Mononuclear cell (primary cell): ENCODE measurements around the gene TAB3. TPM values are rescaled to one million over a fixed set of nuclear protein-coding genes. Genes with fewer than 3 reads are reported as not detected.

Experiments
- H3K27me3 ChIP-seq: 2 replicates; pipeline ENCODE4 v1.6.0; 2011; ENCODE audit warnings: low read length, control low read depth; ENCODE audit not compliant: insufficient read depth
- H3K4me1 ChIP-seq: 2 replicates; pipeline ENCODE4 v1.5.1; 2011; ENCODE audit warnings: mild to moderate bottlenecking, low read length, control low read depth; ENCODE audit not compliant: insufficient read depth
- H3K4me3 ChIP-seq: 2 replicates; pipeline ENCODE4 v1.5.1; 2011; ENCODE audit warnings: mild to moderate bottlenecking, low read length, moderate library complexity
- H3K9me3 ChIP-seq: 2 replicates; pipeline ENCODE4 v1.5.1; 2011; ENCODE audit warnings: low read depth, mild to moderate bottlenecking, control low read depth, low read length
- total RNA-seq: library from RNA; depleted of rRNA; stranded (reverse); fragments of >200 nt; gene quantifications from one replicate; pipeline ENCODE4 v1.2.3, GENCODE V29; 2012

Gene TAB3
- total RNA-seq, 1 donor = 27.1 TPM

DNA sequence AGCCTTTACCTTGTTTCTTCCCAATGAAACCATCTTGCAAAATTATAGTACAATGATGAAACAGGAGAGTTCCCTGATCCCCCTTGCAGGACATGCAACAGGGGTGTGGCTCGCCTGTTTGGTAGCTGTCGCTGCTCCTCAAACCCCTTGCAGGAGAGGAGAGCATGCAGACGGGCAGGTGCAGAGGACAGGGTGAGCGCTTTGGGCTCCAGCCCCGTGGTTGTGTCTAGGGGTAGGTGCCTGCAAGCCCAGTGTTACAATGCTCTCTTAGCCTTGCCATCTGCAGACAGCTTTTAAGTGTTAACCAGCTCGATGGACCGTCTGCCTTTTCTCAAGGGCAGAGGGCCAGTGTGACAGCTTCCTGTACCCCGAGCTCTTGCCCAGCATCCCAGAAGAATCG is 102.0 kb downstream of the TAB3 start:
- Histone ChIP-seq H3K4me1 (no peaks in the 10 kb centered on the region), H3K9me3 (no peaks in the 10 kb centered on the region), H3K4me3 (no peak overlapping the region), H3K27me3 (no peaks in the 10 kb centered on the region)

DNA sequence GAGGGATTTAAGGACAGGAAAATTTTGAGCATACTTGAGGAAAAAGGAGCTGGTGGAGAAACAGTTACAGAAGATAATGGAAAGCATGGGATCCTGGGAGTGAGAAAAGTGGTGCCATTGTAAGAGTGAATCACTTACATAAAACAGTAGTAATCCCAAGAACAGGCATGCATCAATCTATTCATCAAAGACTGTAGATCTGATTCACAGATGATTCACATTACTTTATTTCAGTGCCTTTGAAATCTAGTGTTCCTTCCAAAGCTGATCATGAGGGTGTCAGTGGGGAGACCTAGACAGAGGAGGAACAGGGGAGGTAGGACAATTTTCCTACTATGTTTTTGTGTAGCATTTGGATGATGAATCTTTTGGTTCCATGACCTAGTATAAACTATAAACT is 102.7 kb downstream of the TAB3 start:
- H3K4me1 ChIP-seq = no peaks in the 10 kb centered on the region
- H3K9me3 ChIP-seq = no peaks in the 10 kb centered on the region
- no peak overlapping the region for H3K4me3 ChIP-seq
- H3K27me3 ChIP-seq = no peaks in the 10 kb centered on the region

DNA sequence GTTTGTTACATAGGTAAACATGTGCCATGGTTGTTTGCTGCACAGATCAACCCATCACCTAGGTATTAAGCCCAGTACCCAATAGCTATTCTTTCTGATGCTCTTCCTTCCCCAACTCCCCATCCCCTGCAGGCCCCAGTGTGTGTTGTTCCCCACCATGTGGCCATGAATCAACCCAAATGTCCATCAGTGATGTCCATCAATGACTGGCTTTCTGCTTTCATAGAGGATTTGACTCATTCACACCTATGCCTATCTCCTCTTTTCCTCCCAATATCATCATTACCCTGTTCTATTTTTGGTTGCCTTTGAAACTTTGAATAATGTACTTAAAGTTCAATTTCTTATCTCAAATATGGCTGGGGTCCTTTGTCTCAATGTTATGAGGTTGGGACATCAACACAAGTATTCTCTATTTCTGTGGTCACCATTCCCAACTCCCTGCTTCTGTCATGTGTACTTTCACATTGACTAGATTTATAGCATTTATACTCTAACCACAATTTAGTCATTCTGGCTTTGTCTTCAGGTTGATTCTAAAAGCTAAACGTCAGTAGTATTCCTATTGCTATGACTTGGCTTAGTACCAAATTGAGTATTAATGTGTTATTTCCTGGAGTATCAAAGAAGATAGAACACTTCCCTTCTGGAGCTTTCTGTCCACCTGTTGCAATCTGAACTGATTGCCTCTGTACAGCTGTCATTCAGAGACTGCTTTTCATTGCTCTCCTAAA is 107.2 kb downstream of the TAB3 start:
- Histone ChIP-seq H3K27me3 (no peaks in the 10 kb centered on the region), H3K4me1 (no peaks in the 10 kb centered on the region), H3K9me3 (no peaks in the 10 kb centered on the region), H3K4me3 (no peak overlapping the region)

DNA sequence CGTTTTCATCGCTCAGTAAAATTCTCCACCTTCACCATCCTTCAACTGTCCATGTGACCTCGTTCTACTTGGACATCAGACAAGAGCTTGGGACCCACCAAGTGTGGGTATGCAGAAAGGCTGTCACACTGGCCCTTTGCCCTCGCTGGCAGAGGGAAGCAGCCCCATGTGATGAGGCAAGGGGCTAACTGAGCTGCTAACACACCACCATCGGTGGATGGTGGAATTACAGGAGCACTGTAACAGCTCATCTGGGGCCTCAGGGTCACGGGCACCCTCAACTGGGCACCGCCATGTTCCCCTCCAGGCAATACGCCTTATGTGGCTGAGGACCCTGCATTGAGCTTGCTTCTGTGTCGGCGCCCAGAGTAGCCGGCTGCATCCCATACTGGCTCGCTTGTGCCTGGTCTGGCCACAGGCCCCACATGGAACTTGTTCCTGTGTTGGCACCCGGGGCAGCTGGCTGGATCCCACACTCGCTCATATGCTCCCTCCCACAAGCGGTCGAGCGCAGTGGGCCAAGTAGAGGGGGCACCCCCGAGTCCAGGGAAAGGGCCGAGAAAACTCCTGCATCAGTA is 109.5 kb downstream of the TAB3 start:
- no peaks in the 10 kb centered on the region for H3K27me3 ChIP-seq
- H3K4me3 ChIP-seq = no peak overlapping the region
- no peaks in the 10 kb centered on the region for H3K9me3 ChIP-seq
- H3K4me1 ChIP-seq = no peaks in the 10 kb centered on the region

- Histone ChIP-seq H3K9me3 (no peaks in the 10 kb centered on the region), H3K4me1 (no peaks in the 10 kb centered on the region), H3K4me3 (no peak overlapping the region), H3K27me3 (no peaks in the 10 kb centered on the region)
These were observed 111.5 kb downstream of the TAB3 start for GRCh38 chrX:30777575-30777974.

Other genes starting within 250 kb of the TAB3 start
- 4.8 TPM for gene GK, start 235.8 kb downstream of the TAB3 start, total RNA-seq
- gene FTHL17, start 182.8 kb upstream of the TAB3 start, total RNA-seq = not detected